Sigmoid colon (tissue), 7 donors: Measurements from ENCODE around the gene TOP3B. TPM values are rescaled to one million over a fixed set of nuclear protein-coding genes. Genes with fewer than 3 reads are reported as not detected.

ENCODE experiments used
- DNase-seq: peaks from one replicate; pipeline ENCODE4 v3.0.0-alpha.2; 2019
- H3K27ac ChIP-seq, 4 donors: fragments of 200-600 bp; sonication (generic); one replicate each; pipeline ENCODE4 v1.5.1; 2016 to 2019; ENCODE audit warnings: mild to moderate bottlenecking in 1 of 4
- H3K27me3 ChIP-seq, 3 donors: fragments of 200-600 bp; sonication (generic); one replicate each; pipeline ENCODE4 v1.5.1; 2019; ENCODE audit warnings: mild to moderate bottlenecking in 1 of 3
- H3K36me3 ChIP-seq, 4 donors: fragments of 200-600 bp; sonication (generic); one replicate each; pipeline ENCODE4 v1.5.1; 2016 to 2019
- H3K4me1 ChIP-seq, 4 donors: fragments of 200-600 bp; sonication (generic); one replicate each; pipeline ENCODE4 v1.5.1; 2017 to 2019
- H3K4me3 ChIP-seq, 4 donors: fragments of 200-600 bp; sonication (generic); one replicate each; pipeline ENCODE4 v1.5.1; 2017 to 2019; ENCODE audit warnings: mild to moderate bottlenecking in 2 of 4, moderate library complexity in 1 of 4
- H3K9me3 ChIP-seq, 4 donors: fragments of 200-600 bp in 3 of 4; sonication (generic) in 3 of 4; one replicate each; pipeline versions ENCODE4 v1.5.1 to v1.6.1; 2013 to 2019
- EP300 ChIP-seq, 4 donors: sonication (generic); formaldehyde crosslinking; IDR thresholded peaks; one replicate each; pipeline ENCODE4 v1.6.1; 2017; ENCODE audit warnings: antibody characterized with exemption in 4 of 4
- POLR2A ChIP-seq, 2 donors: fragments of 450-650 bp; IDR thresholded peaks; one replicate each; pipeline ENCODE4 v1.6.1; 2016; ENCODE audit warnings: antibody characterized with exemption in 2 of 2, mild to moderate bottlenecking in 2 of 2, moderate library complexity in 2 of 2
- POLR2AphosphoS5 ChIP-seq, 4 donors: sonication (generic); formaldehyde crosslinking; IDR thresholded peaks; one replicate each; pipeline ENCODE4 v1.6.1; 2017; ENCODE audit warnings: antibody characterized with exemption in 4 of 4
- WGBS, 2 donors: extraction: QIAGEN DNeasy Blood & Tissue Kit; methylation state at CpG; one replicate each; pipeline ENCODE4 v1.1.7; 2013; 5-methylcytosine and 5-hydroxymethylcytosine counted together
- intact Hi-C: fragments of 100-400 bp; cut with DNase I; formaldehyde crosslinking; loops from one replicate; pipeline ENCODE4 v1.15.1; 2023
- polyA plus RNA-seq, 3 donors: library from polyadenylated mRNA; stranded (reverse); fragments of 200-250 nt; gene quantifications; one replicate each; pipeline ENCODE4 v1.2.3, GENCODE V29; 2013
- total RNA-seq, 4 donors: library from RNA; depleted of rRNA; stranded (reverse); fragments of >200 nt; gene quantifications; one replicate each; pipeline ENCODE4 v1.1.0, GENCODE V29; 2016
- TF ChIP-seq, protein P1 (sequence below), 4 experiments: fragments of 450-650 bp in 3 of 4; fragments of 200-600 bp in 1 of 4; IDR thresholded peaks; one replicate each; pipeline ENCODE4 v1.5.1; 2016 to 2019; ENCODE audit warnings: antibody characterized with exemption in 4 of 4, mild to moderate bottlenecking in 3 of 4, moderate library complexity in 2 of 4
- donor health status: healthy with polysubstance abuse.
- donor health status: Bipolar disorder and iron deficiency.
- donor health status: healthy.

The TOP3B gene
- total and polyA plus RNA-seq, 7 donors = 3.5 to 45.1 (median 17.9) TPM

- TF ChIP-seq EP300 (IDR thresholded peaks at IDR 0.05) (no peak), POLR2AphosphoS5 (IDR thresholded peaks at IDR 0.05) (no peak), POLR2A (IDR thresholded peaks at IDR 0.05) (no peak)
- TF ChIP-seq, protein P1, sequence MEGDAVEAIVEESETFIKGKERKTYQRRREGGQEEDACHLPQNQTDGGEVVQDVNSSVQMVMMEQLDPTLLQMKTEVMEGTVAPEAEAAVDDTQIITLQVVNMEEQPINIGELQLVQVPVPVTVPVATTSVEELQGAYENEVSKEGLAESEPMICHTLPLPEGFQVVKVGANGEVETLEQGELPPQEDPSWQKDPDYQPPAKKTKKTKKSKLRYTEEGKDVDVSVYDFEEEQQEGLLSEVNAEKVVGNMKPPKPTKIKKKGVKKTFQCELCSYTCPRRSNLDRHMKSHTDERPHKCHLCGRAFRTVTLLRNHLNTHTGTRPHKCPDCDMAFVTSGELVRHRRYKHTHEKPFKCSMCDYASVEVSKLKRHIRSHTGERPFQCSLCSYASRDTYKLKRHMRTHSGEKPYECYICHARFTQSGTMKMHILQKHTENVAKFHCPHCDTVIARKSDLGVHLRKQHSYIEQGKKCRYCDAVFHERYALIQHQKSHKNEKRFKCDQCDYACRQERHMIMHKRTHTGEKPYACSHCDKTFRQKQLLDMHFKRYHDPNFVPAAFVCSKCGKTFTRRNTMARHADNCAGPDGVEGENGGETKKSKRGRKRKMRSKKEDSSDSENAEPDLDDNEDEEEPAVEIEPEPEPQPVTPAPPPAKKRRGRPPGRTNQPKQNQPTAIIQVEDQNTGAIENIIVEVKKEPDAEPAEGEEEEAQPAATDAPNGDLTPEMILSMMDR (IDR thresholded peaks at IDR 0.05) = no peak
- no peaks in the 10 kb centered on the region for H3K4me1 ChIP-seq
- no peak overlapping the region for H3K4me3 ChIP-seq
- peaks cover 0 to 1% (median 0%) of the 10 kb centered on the region in 3 donors for H3K27me3 ChIP-seq
- no peaks in the 10 kb centered on the region for H3K36me3 ChIP-seq
- H3K27ac ChIP-seq = no peak overlapping the region
- H3K9me3 ChIP-seq = no peaks in the 10 kb centered on the region
- WGBS, 2 donors = 73 to 83% methylated on average over 5 of the region's 5 CpGs
- no peak for DNase-seq
- intact Hi-C loops = no loop called here
Observed at GRCh38 chr22:22005945-22006595, 23.5 kb upstream of the TOP3B start.

GRCh38 chr22:22003233-22003632 lies 20.6 kb upstream of the TOP3B start:
- no peaks in the 10 kb centered on the region for H3K4me1 ChIP-seq
- no peak for TF ChIP-seq POLR2A (IDR thresholded peaks at IDR 0.05)
- TF ChIP-seq EP300 (IDR thresholded peaks at IDR 0.05) = no peak
- no peak for DNase-seq
- H3K27ac ChIP-seq = no peak overlapping the region
- H3K4me3 ChIP-seq = no peak overlapping the region
- 75 to 79% methylated on average over 3 of the region's 3 CpGs for WGBS, 2 donors
- H3K36me3 ChIP-seq = no peaks in the 10 kb centered on the region
- intact Hi-C loops = no loop called here
- H3K27me3 ChIP-seq = no peaks in the 10 kb centered on the region
- H3K9me3 ChIP-seq = no peaks in the 10 kb centered on the region

GRCh38 chr22:22002526-22003055 lies 20.0 kb upstream of the TOP3B start:
- no peak for TF ChIP-seq POLR2AphosphoS5 (IDR thresholded peaks at IDR 0.05)
- TF ChIP-seq EP300 (IDR thresholded peaks at IDR 0.05) = no peak
- TF ChIP-seq, protein P1 (IDR thresholded peaks at IDR 0.05) = no peak
- no peak for TF ChIP-seq POLR2A (IDR thresholded peaks at IDR 0.05)
- H3K36me3 ChIP-seq = no peaks in the 10 kb centered on the region
- DNase-seq = no peak
- no peak overlapping the region for H3K4me3 ChIP-seq
- no peak overlapping the region for H3K27ac ChIP-seq
- intact Hi-C loops = no loop called here
- no peaks in the 10 kb centered on the region for H3K9me3 ChIP-seq
- no peaks in the 10 kb centered on the region for H3K4me1 ChIP-seq
- H3K27me3 ChIP-seq = no peaks in the 10 kb centered on the region
- 88 to 96% methylated on average over 3 of the region's 3 CpGs for WGBS, 2 donors

GRCh38 chr22:22001664-22002525 lies 19.3 kb upstream of the TOP3B start:
- Histone ChIP-seq H3K36me3 (no peaks in the 10 kb centered on the region), H3K27me3 (no peaks in the 10 kb centered on the region), H3K27ac (no peak overlapping the region), H3K4me1 (no peaks in the 10 kb centered on the region), H3K4me3 (no peak overlapping the region), H3K9me3 (no peaks in the 10 kb centered on the region)
- DNase-seq = no peak
- TF ChIP-seq, protein P1 (IDR thresholded peaks at IDR 0.05) = no peak
- no peak for TF ChIP-seq POLR2AphosphoS5 (IDR thresholded peaks at IDR 0.05)
- TF ChIP-seq EP300 (IDR thresholded peaks at IDR 0.05) = no peak
- TF ChIP-seq POLR2A (IDR thresholded peaks at IDR 0.05) = no peak
- WGBS, 2 donors = 81 to 90% methylated on average over 2 of the region's 2 CpGs
- intact Hi-C loops = no loop called here

DNA sequence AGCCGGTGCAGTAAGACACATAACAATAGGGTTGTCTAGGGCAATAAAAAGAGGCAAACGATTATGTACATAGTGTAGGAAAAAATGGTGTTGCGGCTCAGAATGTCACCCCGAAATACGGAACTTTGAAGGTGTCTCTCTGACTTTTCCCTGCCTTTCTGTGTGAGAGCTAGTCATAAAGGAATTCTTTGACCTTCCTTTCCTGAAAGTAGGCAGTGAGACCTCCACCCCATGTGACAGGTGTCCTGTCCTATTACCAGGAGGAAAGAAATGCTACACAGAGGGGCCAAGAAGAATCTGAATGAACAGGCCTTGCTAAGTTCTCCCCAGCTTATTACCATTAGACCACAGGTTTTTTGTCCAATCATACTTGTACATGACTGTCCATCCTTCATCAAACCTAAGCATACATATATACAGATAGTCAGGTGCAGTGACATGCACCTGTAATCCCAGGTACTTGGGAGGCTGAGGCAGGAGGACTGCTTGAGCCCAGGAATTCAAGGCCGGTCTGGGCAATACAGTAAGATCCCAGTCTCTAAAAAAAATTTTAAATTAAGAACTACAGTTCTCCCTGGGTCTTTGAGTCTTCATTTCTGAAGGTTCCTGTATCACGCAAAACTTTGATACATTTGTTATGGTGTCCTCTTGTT lies 16.1 kb upstream of the TOP3B start:
- H3K36me3 ChIP-seq = no peaks in the 10 kb centered on the region
- no peak overlapping the region for H3K4me3 ChIP-seq
- no peak overlapping the region for H3K27ac ChIP-seq
- H3K4me1 ChIP-seq = no peaks in the 10 kb centered on the region
- no peaks in the 10 kb centered on the region for H3K9me3 ChIP-seq
- intact Hi-C loops = no loop called here
- DNase-seq = no peak
- 49 to 76% methylated on average over 7 of the region's 7 CpGs for WGBS, 2 donors
- no peak for TF ChIP-seq POLR2AphosphoS5 (IDR thresholded peaks at IDR 0.05)
- TF ChIP-seq, protein P1 (IDR thresholded peaks at IDR 0.05) = no peak
- TF ChIP-seq EP300 (IDR thresholded peaks at IDR 0.05) = no peak
- TF ChIP-seq POLR2A (IDR thresholded peaks at IDR 0.05) = no peak
- no peaks in the 10 kb centered on the region for H3K27me3 ChIP-seq
